Measurements from ENCODE around the gene PARD3. TPM values are rescaled to one million over a fixed set of nuclear protein-coding genes. Genes with fewer than 3 reads are reported as not detected.

PARD3 gene
- total and polyA plus RNA-seq, 10 of the 15 experiments (the other 5 are each of a cell fraction or from before 2014, with no cell fraction given): 2.6 to 43.1 (median 13.9) TPM

DNA sequence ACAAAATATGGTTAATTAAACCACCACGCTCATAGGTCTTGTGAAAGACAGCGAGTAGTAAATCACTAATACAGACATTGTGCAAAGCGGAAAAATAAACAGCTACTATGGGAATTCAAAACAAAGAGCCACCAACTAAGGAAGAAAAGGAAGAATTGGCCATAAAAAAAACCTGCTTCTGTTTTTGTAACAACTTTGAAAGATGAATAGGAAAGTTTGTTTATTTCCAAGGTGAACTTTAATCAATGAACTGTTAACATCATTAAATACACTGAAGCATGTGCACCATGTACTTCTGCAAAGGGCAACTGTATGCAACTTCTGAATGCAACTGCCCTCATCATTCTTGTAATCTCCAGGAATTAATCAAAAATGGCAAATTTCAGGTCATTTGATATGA lies 651.1 kb downstream of the PARD3 start:
- Histone ChIP-seq H3K4me3 (no peak overlapping the region), H3K27ac (ENCODE audit: control insufficient read depth, insufficient read depth) (no peak overlapping the region), H2AFZ (ENCODE audit: control insufficient read depth, low read depth, low read length) (no peak overlapping the region), H4K20me1 (ENCODE audit: control insufficient read depth, insufficient read depth) (no peaks in the 10 kb centered on the region), H3K4me2 (ENCODE audit: control insufficient read depth, insufficient read depth) (no peak overlapping the region), H3K36me3 (ENCODE audit: control insufficient read depth in 2 of 2, insufficient read depth in 2 of 2, low read length in 1 of 2) (no peaks in the 10 kb centered on the region), H3K79me2 (ENCODE audit: control insufficient read depth, insufficient read depth, low read length) (no peaks in the 10 kb centered on the region), H3K4me1 (ENCODE audit: control insufficient read depth, insufficient read depth, low read length) (no peaks in the 10 kb centered on the region), H3K9me3 (replicated peaks; ENCODE audit: control insufficient read depth, insufficient read depth, low read length) (no peaks in the 10 kb centered on the region), H3K27me3 (replicated peaks in 1 of 2; ENCODE audit: control insufficient read depth in 2 of 2, insufficient read depth in 2 of 2, low read length in 1 of 2) (no peaks in the 10 kb centered on the region), H3K9ac (ENCODE audit: control insufficient read depth, insufficient read depth, low read length) (no peak overlapping the region)
- BruUV-seq (replicated peaks): no TSS peak
- no peak for FAIRE-seq
- no peak for ATAC-seq
- DNase-seq (ENCODE audit: low read depth, low spot score): no peak
- ChIA-PET POLR2A (no interaction called here), RAD21 (ENCODE audit: unreplicated experiment) (no interaction called here), CTCF (no interaction called here), SMC1A (ENCODE audit: uncharacterized antibody, unreplicated experiment) (interaction anchor here (0.7 kb wide), 1 partner anchor 17 kb away, joined by 4 read pairs; no protein-coding TSS in a partner anchor)
- intact Hi-C loops (cut with micrococcal nuclease; ENCODE audit: unreplicated experiment) (no loop called here), in situ Hi-C loops (cut with MboI) (no loop called here)
- WGBS (ENCODE audit: insufficient coverage, insufficient replicate concordance, low lambda C conversion rate, missing lambda C conversion rate): 82% methylated on average over 3 of the region's 3 CpGs
- no peak for TF ChIP-seq CREM (IDR thresholded peaks at IDR 0.05; ENCODE audit: low read depth)
- TF ChIP-seq POU2F2 (IDR thresholded peaks at IDR 0.05; ENCODE audit: borderline replicate concordance, low read depth, low read length): no peak
- TF ChIP-seq, protein P1, sequence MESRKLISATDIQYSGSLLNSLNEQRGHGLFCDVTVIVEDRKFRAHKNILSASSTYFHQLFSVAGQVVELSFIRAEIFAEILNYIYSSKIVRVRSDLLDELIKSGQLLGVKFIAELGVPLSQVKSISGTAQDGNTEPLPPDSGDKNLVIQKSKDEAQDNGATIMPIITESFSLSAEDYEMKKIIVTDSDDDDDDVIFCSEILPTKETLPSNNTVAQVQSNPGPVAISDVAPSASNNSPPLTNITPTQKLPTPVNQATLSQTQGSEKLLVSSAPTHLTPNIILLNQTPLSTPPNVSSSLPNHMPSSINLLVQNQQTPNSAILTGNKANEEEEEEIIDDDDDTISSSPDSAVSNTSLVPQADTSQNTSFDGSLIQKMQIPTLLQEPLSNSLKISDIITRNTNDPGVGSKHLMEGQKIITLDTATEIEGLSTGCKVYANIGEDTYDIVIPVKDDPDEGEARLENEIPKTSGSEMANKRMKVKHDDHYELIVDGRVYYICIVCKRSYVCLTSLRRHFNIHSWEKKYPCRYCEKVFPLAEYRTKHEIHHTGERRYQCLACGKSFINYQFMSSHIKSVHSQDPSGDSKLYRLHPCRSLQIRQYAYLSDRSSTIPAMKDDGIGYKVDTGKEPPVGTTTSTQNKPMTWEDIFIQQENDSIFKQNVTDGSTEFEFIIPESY (IDR thresholded peaks at IDR 0.05): no peak
- no peak for TF ChIP-seq ZNF384 (IDR thresholded peaks at IDR 0.05; ENCODE audit: borderline replicate concordance, low read depth, low read length)
- no peak for TF ChIP-seq WRNIP1 (IDR thresholded peaks at IDR 0.05; ENCODE audit: borderline replicate concordance, low read depth, low read length)
- no peak for TF ChIP-seq FOXM1 (IDR thresholded peaks at IDR 0.05; ENCODE audit: low read depth, low read length)
- no peak for TF ChIP-seq ATF7 (IDR thresholded peaks at IDR 0.05; ENCODE audit: low read depth)
- TF ChIP-seq SMC3 (IDR thresholded peaks at IDR 0.05; ENCODE audit: borderline replicate concordance, low read length): no peak
- no peak for TF ChIP-seq SP1 (IDR thresholded peaks at IDR 0.05; ENCODE audit: low read depth, low read length)
- TF ChIP-seq, protein P2, sequence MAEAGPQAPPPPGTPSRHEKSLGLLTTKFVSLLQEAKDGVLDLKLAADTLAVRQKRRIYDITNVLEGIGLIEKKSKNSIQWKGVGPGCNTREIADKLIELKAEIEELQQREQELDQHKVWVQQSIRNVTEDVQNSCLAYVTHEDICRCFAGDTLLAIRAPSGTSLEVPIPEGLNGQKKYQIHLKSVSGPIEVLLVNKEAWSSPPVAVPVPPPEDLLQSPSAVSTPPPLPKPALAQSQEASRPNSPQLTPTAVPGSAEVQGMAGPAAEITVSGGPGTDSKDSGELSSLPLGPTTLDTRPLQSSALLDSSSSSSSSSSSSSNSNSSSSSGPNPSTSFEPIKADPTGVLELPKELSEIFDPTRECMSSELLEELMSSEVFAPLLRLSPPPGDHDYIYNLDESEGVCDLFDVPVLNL (IDR thresholded peaks at IDR 0.05; ENCODE audit: low read depth, low read length): no peak
- no peak for TF ChIP-seq POLR2AphosphoS5 (IDR thresholded peaks at IDR 0.05; ENCODE audit: low read length)
- TF ChIP-seq, protein P3, sequence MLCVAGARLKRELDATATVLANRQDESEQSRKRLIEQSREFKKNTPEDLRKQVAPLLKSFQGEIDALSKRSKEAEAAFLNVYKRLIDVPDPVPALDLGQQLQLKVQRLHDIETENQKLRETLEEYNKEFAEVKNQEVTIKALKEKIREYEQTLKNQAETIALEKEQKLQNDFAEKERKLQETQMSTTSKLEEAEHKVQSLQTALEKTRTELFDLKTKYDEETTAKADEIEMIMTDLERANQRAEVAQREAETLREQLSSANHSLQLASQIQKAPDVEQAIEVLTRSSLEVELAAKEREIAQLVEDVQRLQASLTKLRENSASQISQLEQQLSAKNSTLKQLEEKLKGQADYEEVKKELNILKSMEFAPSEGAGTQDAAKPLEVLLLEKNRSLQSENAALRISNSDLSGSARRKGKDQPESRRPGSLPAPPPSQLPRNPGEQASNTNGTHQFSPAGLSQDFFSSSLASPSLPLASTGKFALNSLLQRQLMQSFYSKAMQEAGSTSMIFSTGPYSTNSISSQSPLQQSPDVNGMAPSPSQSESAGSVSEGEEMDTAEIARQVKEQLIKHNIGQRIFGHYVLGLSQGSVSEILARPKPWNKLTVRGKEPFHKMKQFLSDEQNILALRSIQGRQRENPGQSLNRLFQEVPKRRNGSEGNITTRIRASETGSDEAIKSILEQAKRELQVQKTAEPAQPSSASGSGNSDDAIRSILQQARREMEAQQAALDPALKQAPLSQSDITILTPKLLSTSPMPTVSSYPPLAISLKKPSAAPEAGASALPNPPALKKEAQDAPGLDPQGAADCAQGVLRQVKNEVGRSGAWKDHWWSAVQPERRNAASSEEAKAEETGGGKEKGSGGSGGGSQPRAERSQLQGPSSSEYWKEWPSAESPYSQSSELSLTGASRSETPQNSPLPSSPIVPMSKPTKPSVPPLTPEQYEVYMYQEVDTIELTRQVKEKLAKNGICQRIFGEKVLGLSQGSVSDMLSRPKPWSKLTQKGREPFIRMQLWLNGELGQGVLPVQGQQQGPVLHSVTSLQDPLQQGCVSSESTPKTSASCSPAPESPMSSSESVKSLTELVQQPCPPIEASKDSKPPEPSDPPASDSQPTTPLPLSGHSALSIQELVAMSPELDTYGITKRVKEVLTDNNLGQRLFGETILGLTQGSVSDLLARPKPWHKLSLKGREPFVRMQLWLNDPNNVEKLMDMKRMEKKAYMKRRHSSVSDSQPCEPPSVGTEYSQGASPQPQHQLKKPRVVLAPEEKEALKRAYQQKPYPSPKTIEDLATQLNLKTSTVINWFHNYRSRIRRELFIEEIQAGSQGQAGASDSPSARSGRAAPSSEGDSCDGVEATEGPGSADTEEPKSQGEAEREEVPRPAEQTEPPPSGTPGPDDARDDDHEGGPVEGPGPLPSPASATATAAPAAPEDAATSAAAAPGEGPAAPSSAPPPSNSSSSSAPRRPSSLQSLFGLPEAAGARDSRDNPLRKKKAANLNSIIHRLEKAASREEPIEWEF (IDR thresholded peaks at IDR 0.05; ENCODE audit: insufficient replicate concordance, low read depth, low read length): no peak
- TF ChIP-seq, protein P4, sequence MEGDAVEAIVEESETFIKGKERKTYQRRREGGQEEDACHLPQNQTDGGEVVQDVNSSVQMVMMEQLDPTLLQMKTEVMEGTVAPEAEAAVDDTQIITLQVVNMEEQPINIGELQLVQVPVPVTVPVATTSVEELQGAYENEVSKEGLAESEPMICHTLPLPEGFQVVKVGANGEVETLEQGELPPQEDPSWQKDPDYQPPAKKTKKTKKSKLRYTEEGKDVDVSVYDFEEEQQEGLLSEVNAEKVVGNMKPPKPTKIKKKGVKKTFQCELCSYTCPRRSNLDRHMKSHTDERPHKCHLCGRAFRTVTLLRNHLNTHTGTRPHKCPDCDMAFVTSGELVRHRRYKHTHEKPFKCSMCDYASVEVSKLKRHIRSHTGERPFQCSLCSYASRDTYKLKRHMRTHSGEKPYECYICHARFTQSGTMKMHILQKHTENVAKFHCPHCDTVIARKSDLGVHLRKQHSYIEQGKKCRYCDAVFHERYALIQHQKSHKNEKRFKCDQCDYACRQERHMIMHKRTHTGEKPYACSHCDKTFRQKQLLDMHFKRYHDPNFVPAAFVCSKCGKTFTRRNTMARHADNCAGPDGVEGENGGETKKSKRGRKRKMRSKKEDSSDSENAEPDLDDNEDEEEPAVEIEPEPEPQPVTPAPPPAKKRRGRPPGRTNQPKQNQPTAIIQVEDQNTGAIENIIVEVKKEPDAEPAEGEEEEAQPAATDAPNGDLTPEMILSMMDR (IDR thresholded peaks at IDR 0.05 in 2 of 3, conservative IDR thresholded peaks at IDR 0.05 in 1 of 3; ENCODE audit: control insufficient read depth in 2 of 3, extremely low read depth in 1 of 3, insufficient read depth in 1 of 3, low read depth in 3 of 3, low read length in 3 of 3): no peak
- TF ChIP-seq KLF5 (IDR thresholded peaks at IDR 0.05; ENCODE audit: partially characterized antibody): no peak
- TF ChIP-seq CBFB (IDR thresholded peaks at IDR 0.05; ENCODE audit: low read depth): no peak
- no peak for TF ChIP-seq ZNF622 (IDR thresholded peaks at IDR 0.05)

Data from GM12878 (cell line).